ENCODE measurements around the gene FKRP.

FKRP gene

GRCh38 chr19:46722004-46722380, 23.9 kb upstream of the FKRP start:
- H3K4ac ChIP-seq (ENCODE audit: low read depth, low read length): no peak overlapping the region
- no peak overlapping the region for H4K5ac ChIP-seq (ENCODE audit: low read length)
- no CpG with 5 or more reads among the region's 17 CpGs for WGBS (ENCODE audit: extremely low coverage, insufficient coverage, low lambda C conversion rate)
- DNase-seq: no peak
- no peak overlapping the region for H3K4me2 ChIP-seq (ENCODE audit: low read length)
- no peaks in the 10 kb centered on the region for H3K4me1 ChIP-seq (ENCODE audit: control insufficient read depth, low read depth, low read length)
- H4K8ac ChIP-seq (ENCODE audit: low read depth, low read length): no peak overlapping the region
- no peak overlapping the region for H2BK120ac ChIP-seq (ENCODE audit: low read depth, low read length)
- no peak overlapping the region for H2BK5ac ChIP-seq (ENCODE audit: low read length)
- H3K36me3 ChIP-seq (ENCODE audit: control insufficient read depth, insufficient read depth, low read length): peaks cover 27% of the 10 kb centered on the region
- H3K27ac ChIP-seq (ENCODE audit: low read depth, low read length): no peak overlapping the region
- no peak overlapping the region for H3K9ac ChIP-seq (ENCODE audit: low read length)
- no peak overlapping the region for H2AK5ac ChIP-seq (ENCODE audit: low read length)
- no peaks in the 10 kb centered on the region for H3K79me1 ChIP-seq (ENCODE audit: low read length)
- no peak overlapping the region for H2BK15ac ChIP-seq (replicated peaks; ENCODE audit: low read depth)
- no peak overlapping the region for H3K56ac ChIP-seq (ENCODE audit: low read length)
- no peak overlapping the region for H3K23ac ChIP-seq (ENCODE audit: low read length)
- no peaks in the 10 kb centered on the region for H3K79me2 ChIP-seq (ENCODE audit: control insufficient read depth, insufficient read depth, low read length)
- no peaks in the 10 kb centered on the region for H3K27me3 ChIP-seq (ENCODE audit: insufficient read depth, low read length, poor library complexity)
- H3K18ac ChIP-seq (ENCODE audit: low read length): no peak overlapping the region
- no peak overlapping the region for H3K4me3 ChIP-seq (ENCODE audit: low read length)

GRCh38 chr19:46722421-46723022, 23.3 kb upstream of the FKRP start:
- Histone ChIP-seq H3K18ac (ENCODE audit: low read length) (no peak overlapping the region), H2BK5ac (ENCODE audit: low read length) (no peak overlapping the region), H4K8ac (ENCODE audit: low read depth, low read length) (no peak overlapping the region), H3K4me3 (ENCODE audit: low read length) (no peak overlapping the region), H3K79me2 (ENCODE audit: control insufficient read depth, insufficient read depth, low read length) (no peaks in the 10 kb centered on the region), H2AK5ac (ENCODE audit: low read length) (no peak overlapping the region), H2BK120ac (ENCODE audit: low read depth, low read length) (no peak overlapping the region), H3K36me3 (ENCODE audit: control insufficient read depth, insufficient read depth, low read length) (peaks cover 27% of the 10 kb centered on the region), H3K4me2 (ENCODE audit: low read length) (no peak overlapping the region), H2BK15ac (replicated peaks; ENCODE audit: low read depth) (no peak overlapping the region), H3K56ac (ENCODE audit: low read length) (no peak overlapping the region), H4K5ac (ENCODE audit: low read length) (no peak overlapping the region), H3K4me1 (ENCODE audit: control insufficient read depth, low read depth, low read length) (no peaks in the 10 kb centered on the region), H3K9ac (ENCODE audit: low read length) (no peak overlapping the region), H3K27me3 (ENCODE audit: insufficient read depth, low read length, poor library complexity) (no peaks in the 10 kb centered on the region), H3K79me1 (ENCODE audit: low read length) (no peaks in the 10 kb centered on the region), H3K4ac (ENCODE audit: low read depth, low read length) (no peak overlapping the region), H3K23ac (ENCODE audit: low read length) (no peak overlapping the region), H3K27ac (ENCODE audit: low read depth, low read length) (no peak overlapping the region)
- WGBS (ENCODE audit: extremely low coverage, insufficient coverage, low lambda C conversion rate): no CpG with 5 or more reads among the region's 25 CpGs
- DNase-seq: no peak

GRCh38 chr19:46723023-46723461, 22.8 kb upstream of the FKRP start:
- Histone ChIP-seq H4K8ac (ENCODE audit: low read depth, low read length) (no peak overlapping the region), H2BK15ac (replicated peaks; ENCODE audit: low read depth) (no peak overlapping the region), H3K79me1 (ENCODE audit: low read length) (no peaks in the 10 kb centered on the region), H3K56ac (ENCODE audit: low read length) (no peak overlapping the region), H2BK120ac (ENCODE audit: low read depth, low read length) (no peak overlapping the region), H3K4me2 (ENCODE audit: low read length) (no peak overlapping the region), H3K23ac (ENCODE audit: low read length) (no peak overlapping the region), H3K27ac (ENCODE audit: low read depth, low read length) (no peak overlapping the region), H3K9ac (ENCODE audit: low read length) (no peak overlapping the region), H3K4ac (ENCODE audit: low read depth, low read length) (no peak overlapping the region), H3K36me3 (ENCODE audit: control insufficient read depth, insufficient read depth, low read length) (peaks cover 27% of the 10 kb centered on the region), H3K4me1 (ENCODE audit: control insufficient read depth, low read depth, low read length) (no peaks in the 10 kb centered on the region), H2BK5ac (ENCODE audit: low read length) (no peak overlapping the region), H3K79me2 (ENCODE audit: control insufficient read depth, insufficient read depth, low read length) (no peaks in the 10 kb centered on the region), H3K27me3 (ENCODE audit: insufficient read depth, low read length, poor library complexity) (no peaks in the 10 kb centered on the region), H3K4me3 (ENCODE audit: low read length) (no peak overlapping the region), H2AK5ac (ENCODE audit: low read length) (no peak overlapping the region), H4K5ac (ENCODE audit: low read length) (no peak overlapping the region), H3K18ac (ENCODE audit: low read length) (no peak overlapping the region)
- WGBS (ENCODE audit: extremely low coverage, insufficient coverage, low lambda C conversion rate): no CpG with 5 or more reads among the region's 16 CpGs
- no peak for DNase-seq

GRCh38 chr19:46723471-46723870, 22.4 kb upstream of the FKRP start:
- Histone ChIP-seq H4K8ac (ENCODE audit: low read depth, low read length) (no peak overlapping the region), H3K4me2 (ENCODE audit: low read length) (no peak overlapping the region), H2BK15ac (replicated peaks; ENCODE audit: low read depth) (no peak overlapping the region), H3K23ac (ENCODE audit: low read length) (no peak overlapping the region), H3K9ac (ENCODE audit: low read length) (no peak overlapping the region), H3K4ac (ENCODE audit: low read depth, low read length) (no peak overlapping the region), H2AK5ac (ENCODE audit: low read length) (no peak overlapping the region), H2BK5ac (ENCODE audit: low read length) (no peak overlapping the region), H3K4me3 (ENCODE audit: low read length) (no peak overlapping the region), H3K27me3 (ENCODE audit: insufficient read depth, low read length, poor library complexity) (no peaks in the 10 kb centered on the region), H3K56ac (ENCODE audit: low read length) (no peak overlapping the region), H3K79me1 (ENCODE audit: low read length) (peaks cover 1% of the 10 kb centered on the region), H3K27ac (ENCODE audit: low read depth, low read length) (no peak overlapping the region), H3K4me1 (ENCODE audit: control insufficient read depth, low read depth, low read length) (no peaks in the 10 kb centered on the region), H2BK120ac (ENCODE audit: low read depth, low read length) (no peak overlapping the region), H4K5ac (ENCODE audit: low read length) (no peak overlapping the region), H3K79me2 (ENCODE audit: control insufficient read depth, insufficient read depth, low read length) (no peaks in the 10 kb centered on the region), H3K18ac (ENCODE audit: low read length) (no peak overlapping the region), H3K36me3 (ENCODE audit: control insufficient read depth, insufficient read depth, low read length) (peaks cover 27% of the 10 kb centered on the region)
- WGBS (ENCODE audit: extremely low coverage, insufficient coverage, low lambda C conversion rate): no CpG with 5 or more reads among the region's 6 CpGs
- DNase-seq: no peak

- no peak overlapping the region for H3K56ac ChIP-seq (ENCODE audit: low read length)
- H4K5ac ChIP-seq (ENCODE audit: low read length): no peak overlapping the region
- H3K27me3 ChIP-seq (ENCODE audit: insufficient read depth, low read length, poor library complexity): no peaks in the 10 kb centered on the region
- H2BK5ac ChIP-seq (ENCODE audit: low read length): no peak overlapping the region
- no peak overlapping the region for H3K9ac ChIP-seq (ENCODE audit: low read length)
- no peak overlapping the region for H3K27ac ChIP-seq (ENCODE audit: low read depth, low read length)
- H3K79me1 ChIP-seq (ENCODE audit: low read length): peaks cover 8% of the 10 kb centered on the region
- no peak overlapping the region for H2BK120ac ChIP-seq (ENCODE audit: low read depth, low read length)
- no peak overlapping the region for H3K4me3 ChIP-seq (ENCODE audit: low read length)
- no peak overlapping the region for H3K18ac ChIP-seq (ENCODE audit: low read length)
- H3K4ac ChIP-seq (ENCODE audit: low read depth, low read length): no peak overlapping the region
- H2AK5ac ChIP-seq (ENCODE audit: low read length): no peak overlapping the region
- no peak overlapping the region for H2BK15ac ChIP-seq (replicated peaks; ENCODE audit: low read depth)
- no peaks in the 10 kb centered on the region for H3K79me2 ChIP-seq (ENCODE audit: control insufficient read depth, insufficient read depth, low read length)
- no peak overlapping the region for H3K4me2 ChIP-seq (ENCODE audit: low read length)
- H3K23ac ChIP-seq (ENCODE audit: low read length): no peak overlapping the region
- no peak for DNase-seq
- H3K4me1 ChIP-seq (ENCODE audit: control insufficient read depth, low read depth, low read length): no peaks in the 10 kb centered on the region
- no CpG with 5 or more reads among the region's 20 CpGs for WGBS (ENCODE audit: extremely low coverage, insufficient coverage, low lambda C conversion rate)
- H4K8ac ChIP-seq (ENCODE audit: low read depth, low read length): no peak overlapping the region
- H3K36me3 ChIP-seq (ENCODE audit: control insufficient read depth, insufficient read depth, low read length): peaks cover 28% of the 10 kb centered on the region
Measured at GRCh38 chr19:46724468-46724867, 21.4 kb upstream of the FKRP start.
